ENCODE results near the gene NNT. TPM values are rescaled to one million over a fixed set of nuclear protein-coding genes. Genes with fewer than 3 reads are reported as not detected.

The NNT gene
- total and polyA plus RNA-seq, 2 of the 8 experiments (the other 6 are each of a cell fraction or from before 2014, with no cell fraction given): 11.0 to 22.2 TPM

DNA sequence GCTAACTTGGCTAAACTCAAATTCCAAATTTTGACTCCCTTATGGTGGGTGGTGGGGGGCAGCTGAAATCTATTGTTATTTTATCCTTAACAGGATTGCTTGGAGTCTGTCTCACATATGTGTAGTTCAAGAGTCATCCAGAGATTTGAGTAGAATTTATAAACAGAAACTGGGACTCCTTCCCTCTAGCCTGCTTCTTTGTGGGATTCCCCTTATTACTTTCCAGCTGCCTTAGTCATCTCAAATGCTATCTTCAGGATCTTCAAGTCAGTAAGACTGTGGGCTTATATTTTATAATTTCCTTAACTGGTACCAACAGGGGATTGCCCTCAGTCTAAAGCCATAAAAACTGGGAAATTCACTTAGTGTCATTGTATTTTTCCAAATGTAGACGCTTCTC lies 55.5 kb downstream of the NNT start (continued):
- TF ChIP-seq, protein P1, sequence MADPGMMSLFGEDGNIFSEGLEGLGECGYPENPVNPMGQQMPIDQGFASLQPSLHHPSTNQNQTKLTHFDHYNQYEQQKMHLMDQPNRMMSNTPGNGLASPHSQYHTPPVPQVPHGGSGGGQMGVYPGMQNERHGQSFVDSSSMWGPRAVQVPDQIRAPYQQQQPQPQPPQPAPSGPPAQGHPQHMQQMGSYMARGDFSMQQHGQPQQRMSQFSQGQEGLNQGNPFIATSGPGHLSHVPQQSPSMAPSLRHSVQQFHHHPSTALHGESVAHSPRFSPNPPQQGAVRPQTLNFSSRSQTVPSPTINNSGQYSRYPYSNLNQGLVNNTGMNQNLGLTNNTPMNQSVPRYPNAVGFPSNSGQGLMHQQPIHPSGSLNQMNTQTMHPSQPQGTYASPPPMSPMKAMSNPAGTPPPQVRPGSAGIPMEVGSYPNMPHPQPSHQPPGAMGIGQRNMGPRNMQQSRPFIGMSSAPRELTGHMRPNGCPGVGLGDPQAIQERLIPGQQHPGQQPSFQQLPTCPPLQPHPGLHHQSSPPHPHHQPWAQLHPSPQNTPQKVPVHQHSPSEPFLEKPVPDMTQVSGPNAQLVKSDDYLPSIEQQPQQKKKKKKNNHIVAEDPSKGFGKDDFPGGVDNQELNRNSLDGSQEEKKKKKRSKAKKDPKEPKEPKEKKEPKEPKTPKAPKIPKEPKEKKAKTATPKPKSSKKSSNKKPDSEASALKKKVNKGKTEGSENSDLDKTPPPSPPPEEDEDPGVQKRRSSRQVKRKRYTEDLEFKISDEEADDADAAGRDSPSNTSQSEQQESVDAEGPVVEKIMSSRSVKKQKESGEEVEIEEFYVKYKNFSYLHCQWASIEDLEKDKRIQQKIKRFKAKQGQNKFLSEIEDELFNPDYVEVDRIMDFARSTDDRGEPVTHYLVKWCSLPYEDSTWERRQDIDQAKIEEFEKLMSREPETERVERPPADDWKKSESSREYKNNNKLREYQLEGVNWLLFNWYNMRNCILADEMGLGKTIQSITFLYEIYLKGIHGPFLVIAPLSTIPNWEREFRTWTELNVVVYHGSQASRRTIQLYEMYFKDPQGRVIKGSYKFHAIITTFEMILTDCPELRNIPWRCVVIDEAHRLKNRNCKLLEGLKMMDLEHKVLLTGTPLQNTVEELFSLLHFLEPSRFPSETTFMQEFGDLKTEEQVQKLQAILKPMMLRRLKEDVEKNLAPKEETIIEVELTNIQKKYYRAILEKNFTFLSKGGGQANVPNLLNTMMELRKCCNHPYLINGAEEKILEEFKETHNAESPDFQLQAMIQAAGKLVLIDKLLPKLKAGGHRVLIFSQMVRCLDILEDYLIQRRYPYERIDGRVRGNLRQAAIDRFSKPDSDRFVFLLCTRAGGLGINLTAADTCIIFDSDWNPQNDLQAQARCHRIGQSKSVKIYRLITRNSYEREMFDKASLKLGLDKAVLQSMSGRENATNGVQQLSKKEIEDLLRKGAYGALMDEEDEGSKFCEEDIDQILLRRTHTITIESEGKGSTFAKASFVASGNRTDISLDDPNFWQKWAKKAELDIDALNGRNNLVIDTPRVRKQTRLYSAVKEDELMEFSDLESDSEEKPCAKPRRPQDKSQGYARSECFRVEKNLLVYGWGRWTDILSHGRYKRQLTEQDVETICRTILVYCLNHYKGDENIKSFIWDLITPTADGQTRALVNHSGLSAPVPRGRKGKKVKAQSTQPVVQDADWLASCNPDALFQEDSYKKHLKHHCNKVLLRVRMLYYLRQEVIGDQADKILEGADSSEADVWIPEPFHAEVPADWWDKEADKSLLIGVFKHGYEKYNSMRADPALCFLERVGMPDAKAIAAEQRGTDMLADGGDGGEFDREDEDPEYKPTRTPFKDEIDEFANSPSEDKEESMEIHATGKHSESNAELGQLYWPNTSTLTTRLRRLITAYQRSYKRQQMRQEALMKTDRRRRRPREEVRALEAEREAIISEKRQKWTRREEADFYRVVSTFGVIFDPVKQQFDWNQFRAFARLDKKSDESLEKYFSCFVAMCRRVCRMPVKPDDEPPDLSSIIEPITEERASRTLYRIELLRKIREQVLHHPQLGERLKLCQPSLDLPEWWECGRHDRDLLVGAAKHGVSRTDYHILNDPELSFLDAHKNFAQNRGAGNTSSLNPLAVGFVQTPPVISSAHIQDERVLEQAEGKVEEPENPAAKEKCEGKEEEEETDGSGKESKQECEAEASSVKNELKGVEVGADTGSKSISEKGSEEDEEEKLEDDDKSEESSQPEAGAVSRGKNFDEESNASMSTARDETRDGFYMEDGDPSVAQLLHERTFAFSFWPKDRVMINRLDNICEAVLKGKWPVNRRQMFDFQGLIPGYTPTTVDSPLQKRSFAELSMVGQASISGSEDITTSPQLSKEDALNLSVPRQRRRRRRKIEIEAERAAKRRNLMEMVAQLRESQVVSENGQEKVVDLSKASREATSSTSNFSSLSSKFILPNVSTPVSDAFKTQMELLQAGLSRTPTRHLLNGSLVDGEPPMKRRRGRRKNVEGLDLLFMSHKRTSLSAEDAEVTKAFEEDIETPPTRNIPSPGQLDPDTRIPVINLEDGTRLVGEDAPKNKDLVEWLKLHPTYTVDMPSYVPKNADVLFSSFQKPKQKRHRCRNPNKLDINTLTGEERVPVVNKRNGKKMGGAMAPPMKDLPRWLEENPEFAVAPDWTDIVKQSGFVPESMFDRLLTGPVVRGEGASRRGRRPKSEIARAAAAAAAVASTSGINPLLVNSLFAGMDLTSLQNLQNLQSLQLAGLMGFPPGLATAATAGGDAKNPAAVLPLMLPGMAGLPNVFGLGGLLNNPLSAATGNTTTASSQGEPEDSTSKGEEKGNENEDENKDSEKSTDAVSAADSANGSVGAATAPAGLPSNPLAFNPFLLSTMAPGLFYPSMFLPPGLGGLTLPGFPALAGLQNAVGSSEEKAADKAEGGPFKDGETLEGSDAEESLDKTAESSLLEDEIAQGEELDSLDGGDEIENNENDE (IDR thresholded peaks at IDR 0.05; ENCODE audit: insufficient replicate concordance, low read length): no peak
- TF ChIP-seq RNF2 (IDR thresholded peaks at IDR 0.05; ENCODE audit: borderline replicate concordance, low read depth, low read length, missing control alignments, poor library complexity, severe bottlenecking) (no peak), KDM4A (IDR thresholded peaks at IDR 0.05; ENCODE audit: low read depth, low read length, severe bottlenecking) (no peak), POU5F1 (IDR thresholded peaks at IDR 0.05; ENCODE audit: low read depth, low read length) (no peak), RAD21 (IDR thresholded peaks at IDR 0.05 in 1 of 2, conservative IDR thresholded peaks at IDR 0.05 in 1 of 2; ENCODE audit: low read depth in 2 of 2, low read length in 2 of 2) (no peak), POLR2AphosphoS5 (IDR thresholded peaks at IDR 0.05; ENCODE audit: low read depth, low read length) (no peak), GABPA (IDR thresholded peaks at IDR 0.05; ENCODE audit: borderline replicate concordance, insufficient read depth, low read length) (no peak)
- TF ChIP-seq, protein P2, sequence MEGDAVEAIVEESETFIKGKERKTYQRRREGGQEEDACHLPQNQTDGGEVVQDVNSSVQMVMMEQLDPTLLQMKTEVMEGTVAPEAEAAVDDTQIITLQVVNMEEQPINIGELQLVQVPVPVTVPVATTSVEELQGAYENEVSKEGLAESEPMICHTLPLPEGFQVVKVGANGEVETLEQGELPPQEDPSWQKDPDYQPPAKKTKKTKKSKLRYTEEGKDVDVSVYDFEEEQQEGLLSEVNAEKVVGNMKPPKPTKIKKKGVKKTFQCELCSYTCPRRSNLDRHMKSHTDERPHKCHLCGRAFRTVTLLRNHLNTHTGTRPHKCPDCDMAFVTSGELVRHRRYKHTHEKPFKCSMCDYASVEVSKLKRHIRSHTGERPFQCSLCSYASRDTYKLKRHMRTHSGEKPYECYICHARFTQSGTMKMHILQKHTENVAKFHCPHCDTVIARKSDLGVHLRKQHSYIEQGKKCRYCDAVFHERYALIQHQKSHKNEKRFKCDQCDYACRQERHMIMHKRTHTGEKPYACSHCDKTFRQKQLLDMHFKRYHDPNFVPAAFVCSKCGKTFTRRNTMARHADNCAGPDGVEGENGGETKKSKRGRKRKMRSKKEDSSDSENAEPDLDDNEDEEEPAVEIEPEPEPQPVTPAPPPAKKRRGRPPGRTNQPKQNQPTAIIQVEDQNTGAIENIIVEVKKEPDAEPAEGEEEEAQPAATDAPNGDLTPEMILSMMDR (IDR thresholded peaks at IDR 0.05; ENCODE audit: control extremely low read depth in 1 of 3, insufficient read depth in 1 of 3, low read depth in 1 of 3, low read length in 3 of 3): no peak
